ENCODE results near the gene SLC13A4. TPM values are rescaled to one million over a fixed set of nuclear protein-coding genes. Genes with fewer than 3 reads are reported as not detected.
"Not testable (repeated sequence)": the region's sequence is repeated elsewhere in the genome, so short reads cannot be mapped to it uniquely, and the experiment has no call there.

The SLC13A4 gene
- total and polyA plus RNA-seq, 2 donors (not counting 1 experiment from before 2014, with no cell fraction given), result 0.32 to 0.50 TPM

DNA sequence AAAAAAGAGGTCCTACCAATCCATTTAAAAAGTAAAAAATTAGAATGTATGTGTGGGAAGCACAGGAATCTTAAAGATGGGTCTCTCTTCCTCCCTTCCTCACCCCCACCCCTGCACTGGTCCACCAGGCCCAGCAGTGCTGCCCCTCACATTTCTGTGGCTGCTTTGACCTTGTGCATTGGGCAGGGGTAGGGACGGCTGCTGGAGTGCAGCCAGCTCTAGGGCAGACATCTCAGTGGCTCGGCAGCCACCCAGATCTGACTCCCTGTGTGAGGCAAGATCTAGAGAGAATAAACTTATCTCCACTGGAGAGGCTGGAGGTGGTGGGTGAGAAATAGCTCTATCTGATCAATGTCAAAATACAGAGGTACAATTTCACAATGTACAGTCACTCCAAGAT lies 13.9 kb upstream of the SLC13A4 start:
- Histone ChIP-seq H3K4me2 (ENCODE audit: extremely low read depth, insufficient read depth, low read length) (no peak overlapping the region), H3K27me3 (ENCODE audit: control insufficient read depth, insufficient read depth, low read length) (no peaks in the 10 kb centered on the region), H4K20me1 (ENCODE audit: control insufficient read depth, extremely low read depth, insufficient read depth, low read length) (no peaks in the 10 kb centered on the region), H3K27ac (ENCODE audit: insufficient read depth, low read length) (no peak overlapping the region), H3K79me2 (ENCODE audit: control insufficient read depth, insufficient read depth, low read length) (peaks cover 58% of the 10 kb centered on the region), H3K9ac (ENCODE audit: insufficient read depth, low read length) (no peak overlapping the region), H3K4me3 (replicated peaks in 1 of 4; ENCODE audit: control extremely low read depth in 1 of 4, insufficient read depth in 1 of 4, low read depth in 3 of 4, low read length in 4 of 4) (no peak overlapping the region), H3K36me3 (ENCODE audit: control insufficient read depth, insufficient read depth, low read length) (peaks cover 6% of the 10 kb centered on the region), H3K9me3 (ENCODE audit: control insufficient read depth, insufficient read depth, low read depth, low read length) (no peaks in the 10 kb centered on the region), H2AFZ (ENCODE audit: low read length) (no peak overlapping the region), H3K4me1 (ENCODE audit: control insufficient read depth, extremely low read depth, insufficient read depth, low read length) (peaks cover 11% of the 10 kb centered on the region)
- TF ChIP-seq, protein P1, sequence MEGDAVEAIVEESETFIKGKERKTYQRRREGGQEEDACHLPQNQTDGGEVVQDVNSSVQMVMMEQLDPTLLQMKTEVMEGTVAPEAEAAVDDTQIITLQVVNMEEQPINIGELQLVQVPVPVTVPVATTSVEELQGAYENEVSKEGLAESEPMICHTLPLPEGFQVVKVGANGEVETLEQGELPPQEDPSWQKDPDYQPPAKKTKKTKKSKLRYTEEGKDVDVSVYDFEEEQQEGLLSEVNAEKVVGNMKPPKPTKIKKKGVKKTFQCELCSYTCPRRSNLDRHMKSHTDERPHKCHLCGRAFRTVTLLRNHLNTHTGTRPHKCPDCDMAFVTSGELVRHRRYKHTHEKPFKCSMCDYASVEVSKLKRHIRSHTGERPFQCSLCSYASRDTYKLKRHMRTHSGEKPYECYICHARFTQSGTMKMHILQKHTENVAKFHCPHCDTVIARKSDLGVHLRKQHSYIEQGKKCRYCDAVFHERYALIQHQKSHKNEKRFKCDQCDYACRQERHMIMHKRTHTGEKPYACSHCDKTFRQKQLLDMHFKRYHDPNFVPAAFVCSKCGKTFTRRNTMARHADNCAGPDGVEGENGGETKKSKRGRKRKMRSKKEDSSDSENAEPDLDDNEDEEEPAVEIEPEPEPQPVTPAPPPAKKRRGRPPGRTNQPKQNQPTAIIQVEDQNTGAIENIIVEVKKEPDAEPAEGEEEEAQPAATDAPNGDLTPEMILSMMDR (conservative IDR thresholded peaks at IDR 0.05 in 1 of 2, IDR thresholded peaks at IDR 0.05 in 1 of 2; ENCODE audit: low read depth in 1 of 2, low read length in 2 of 2), result no peak
- TF ChIP-seq EZH2 (IDR thresholded peaks at IDR 0.05; ENCODE audit: low read length, missing control alignments), result no peak
- DNase-seq (ENCODE audit: low read depth in 2 of 2), result no peak

DNA sequence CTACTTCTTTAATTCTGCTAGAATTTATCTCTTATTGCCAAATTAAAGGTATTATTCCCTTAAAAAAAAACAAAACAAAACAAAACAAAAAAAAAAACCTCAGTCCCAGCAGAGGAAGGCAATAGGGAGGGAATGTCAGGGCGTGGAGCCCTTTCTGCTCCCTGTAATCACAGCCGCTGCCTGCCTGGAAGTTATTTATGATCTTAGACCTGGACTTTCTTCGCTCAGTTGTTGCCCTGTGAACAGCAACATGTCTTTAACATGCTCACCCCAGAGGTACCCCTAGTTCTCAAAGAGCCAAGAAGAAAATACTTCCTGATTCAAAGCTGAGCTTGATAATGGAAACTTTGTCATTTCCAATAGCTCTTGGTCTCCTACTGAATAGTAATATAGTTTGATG lies 12.9 kb upstream of the SLC13A4 start:
- Histone ChIP-seq H3K4me1 (ENCODE audit: control insufficient read depth, extremely low read depth, insufficient read depth, low read length) (peaks cover 11% of the 10 kb centered on the region), H3K9me3 (ENCODE audit: control insufficient read depth, insufficient read depth, low read depth, low read length) (no peaks in the 10 kb centered on the region), H3K27ac (ENCODE audit: insufficient read depth, low read length) (no peak overlapping the region), H3K9ac (ENCODE audit: insufficient read depth, low read length) (no peak overlapping the region), H3K79me2 (ENCODE audit: control insufficient read depth, insufficient read depth, low read length) (peaks cover 62% of the 10 kb centered on the region), H3K4me3 (replicated peaks in 1 of 4; ENCODE audit: control extremely low read depth in 1 of 4, insufficient read depth in 1 of 4, low read depth in 3 of 4, low read length in 4 of 4) (no peak overlapping the region), H4K20me1 (ENCODE audit: control insufficient read depth, extremely low read depth, insufficient read depth, low read length) (no peaks in the 10 kb centered on the region), H3K36me3 (ENCODE audit: control insufficient read depth, insufficient read depth, low read length) (peaks cover 14% of the 10 kb centered on the region), H2AFZ (ENCODE audit: low read length) (no peak overlapping the region), H3K27me3 (ENCODE audit: control insufficient read depth, insufficient read depth, low read length) (no peaks in the 10 kb centered on the region), H3K4me2 (ENCODE audit: extremely low read depth, insufficient read depth, low read length) (no peak overlapping the region)
- DNase-seq (ENCODE audit: low read depth in 2 of 2), result no peak
- no peak for TF ChIP-seq EZH2 (IDR thresholded peaks at IDR 0.05; ENCODE audit: low read length, missing control alignments)
- TF ChIP-seq, protein P1 (conservative IDR thresholded peaks at IDR 0.05 in 1 of 2, IDR thresholded peaks at IDR 0.05 in 1 of 2; ENCODE audit: low read depth in 1 of 2, low read length in 2 of 2), result no peak

DNA sequence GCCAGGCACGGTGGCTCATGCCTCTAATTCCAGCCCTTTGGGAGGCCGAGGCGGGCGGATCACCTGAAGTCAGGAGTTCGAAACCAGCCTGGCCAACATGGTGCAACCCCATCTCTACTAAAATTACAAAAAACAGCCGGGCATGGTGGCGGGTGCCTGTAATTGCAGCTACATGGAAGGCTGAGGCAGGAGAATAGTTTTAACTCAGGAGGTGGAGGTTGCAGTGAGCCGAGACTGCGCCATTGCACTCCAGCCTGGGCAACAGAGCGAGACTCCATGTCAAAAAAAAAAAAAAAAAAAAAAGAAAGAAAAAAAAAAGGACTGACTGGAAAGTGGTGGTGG lies 9.3 kb upstream of the SLC13A4 start:
- H3K4me3 ChIP-seq (replicated peaks in 1 of 4; ENCODE audit: control extremely low read depth in 1 of 4, insufficient read depth in 1 of 4, low read depth in 3 of 4, low read length in 4 of 4), result not testable (repeated sequence)

More for the DNA sequence above, 9.3 kb upstream of the SLC13A4 start:
- not testable (repeated sequence) for H3K4me2 ChIP-seq (ENCODE audit: extremely low read depth, insufficient read depth, low read length); DNase-seq (ENCODE audit: low read depth in 2 of 2); H3K4me1 ChIP-seq (ENCODE audit: control insufficient read depth, extremely low read depth, insufficient read depth, low read length); H3K9me3 ChIP-seq (ENCODE audit: control insufficient read depth, insufficient read depth, low read depth, low read length); H3K27ac ChIP-seq (ENCODE audit: insufficient read depth, low read length); H3K27me3 ChIP-seq (ENCODE audit: control insufficient read depth, insufficient read depth, low read length); H2AFZ ChIP-seq (ENCODE audit: low read length); H3K9ac ChIP-seq (ENCODE audit: insufficient read depth, low read length); H4K20me1 ChIP-seq (ENCODE audit: control insufficient read depth, extremely low read depth, insufficient read depth, low read length)
- Histone ChIP-seq H3K79me2 (ENCODE audit: control insufficient read depth, insufficient read depth, low read length) (peaks cover 40% of the 10 kb centered on the region), H3K36me3 (ENCODE audit: control insufficient read depth, insufficient read depth, low read length) (peaks cover 17% of the 10 kb centered on the region)

Data from fibroblast of lung (primary cell).